ENCODE results near the gene PCDH9.

DNA sequence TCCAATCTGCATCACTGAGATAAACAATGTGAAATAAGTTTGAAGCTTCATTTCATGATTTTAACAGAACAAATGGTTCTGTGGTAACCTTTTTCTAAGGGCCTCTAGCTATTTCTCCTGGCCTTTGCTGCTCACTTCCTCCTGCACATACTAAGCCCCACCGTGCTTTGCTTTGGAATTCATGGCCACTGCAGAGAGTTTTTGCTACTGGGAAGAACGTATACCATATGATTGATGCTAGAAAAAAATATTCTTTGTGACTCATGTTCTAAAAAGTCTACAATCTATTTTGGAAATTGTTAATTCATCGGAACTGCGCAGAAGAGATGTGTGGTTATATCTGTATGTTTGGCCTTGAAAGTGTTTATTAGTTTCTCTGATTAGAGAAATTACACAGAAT, 747.3 kb downstream of the PCDH9 start:
- TF ChIP-seq TAF1 (IDR thresholded peaks at IDR 0.05; ENCODE audit: borderline replicate concordance, low read depth, low read length) (no peak), POLR2A (IDR thresholded peaks at IDR 0.05; ENCODE audit: low read depth, low read length) (no peak), POLR2AphosphoS5 (IDR thresholded peaks at IDR 0.05; ENCODE audit: low read depth, low read length) (no peak)
